ENCODE measurements around the gene GNA15.

GNA15 gene

GRCh38 chr19:3121821-3122511, 13.9 kb upstream of the GNA15 start:
- no peak for DNase-seq

DNA sequence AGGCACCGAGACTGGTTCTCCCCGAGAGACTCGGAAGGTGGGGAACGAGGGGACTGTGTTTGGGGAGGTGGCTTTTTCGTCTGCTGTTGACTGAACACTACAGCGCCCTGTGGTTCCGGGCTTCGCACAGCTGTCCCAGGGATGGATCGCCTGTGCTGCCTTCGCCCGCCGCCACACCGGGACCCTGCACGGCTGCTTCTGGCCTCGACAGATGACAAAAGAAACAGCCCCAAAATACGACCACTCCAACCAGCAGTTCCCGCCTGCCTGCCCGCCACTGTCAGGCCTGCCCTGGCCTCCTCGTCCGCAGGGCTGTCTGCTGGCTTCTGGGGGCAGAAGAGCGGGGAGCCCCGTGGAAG, 13.3 kb upstream of the GNA15 start:
- no peak for DNase-seq

- no peak for DNase-seq
Observed at GRCh38 chr19:3123088-3123721, 12.6 kb upstream of the GNA15 start.

DNA sequence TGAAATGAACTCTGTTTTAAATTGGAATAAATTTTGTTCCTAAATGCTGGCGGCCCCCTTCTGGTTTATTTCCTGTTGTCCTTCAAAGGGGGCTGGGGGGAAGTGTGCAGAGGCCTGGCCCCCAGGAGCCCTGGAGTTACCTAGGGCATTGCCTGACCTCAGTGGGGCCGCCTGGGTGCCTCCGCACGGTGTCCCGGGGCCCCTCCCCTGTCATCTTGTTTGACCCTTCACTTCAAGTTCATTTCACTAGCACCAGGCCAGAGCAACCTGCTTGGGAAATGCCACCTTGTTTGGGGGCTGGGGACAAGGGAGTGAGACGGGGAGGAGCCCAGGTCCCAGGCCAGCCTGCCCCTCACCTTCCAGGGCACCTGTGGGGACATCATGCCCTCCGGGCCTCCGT, 11.9 kb upstream of the GNA15 start:
- DNase-seq = no peak

GRCh38 chr19:3124630-3125029, 11.2 kb upstream of the GNA15 start:
- DNase-seq = no peak

DNA sequence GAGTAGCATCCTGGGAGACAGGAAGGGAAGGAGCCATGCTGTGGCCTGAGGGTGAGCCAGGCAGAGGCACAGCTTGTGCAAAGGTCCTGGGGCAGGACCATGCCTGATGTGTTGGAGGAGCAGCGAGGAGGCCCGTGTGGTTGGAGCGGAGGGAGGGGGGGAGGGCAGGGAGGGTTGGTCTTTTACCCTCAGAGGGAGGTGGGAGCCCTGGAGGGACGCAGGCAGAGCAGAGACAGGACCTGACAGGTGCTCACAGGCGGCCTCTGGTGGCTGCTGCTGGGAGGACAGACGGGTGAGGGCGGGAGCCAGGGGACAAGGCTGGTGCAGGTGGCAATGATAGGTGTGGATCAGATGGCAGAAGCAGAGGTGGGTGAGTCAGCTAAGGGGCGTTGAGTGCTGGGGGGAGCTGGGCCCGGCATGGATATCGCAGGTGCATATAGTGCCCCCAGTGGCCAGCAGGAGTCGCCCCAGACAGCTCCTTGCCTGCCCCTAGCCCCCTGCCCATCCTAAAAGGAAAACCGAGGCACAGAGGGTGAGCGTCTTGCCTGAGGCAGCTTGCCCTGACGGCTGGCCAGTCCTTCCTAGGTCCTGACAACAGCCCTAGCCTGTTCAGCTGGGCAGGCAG, 9.8 kb upstream of the GNA15 start:
- peak; percentile 56 for DNase-seq

DNA sequence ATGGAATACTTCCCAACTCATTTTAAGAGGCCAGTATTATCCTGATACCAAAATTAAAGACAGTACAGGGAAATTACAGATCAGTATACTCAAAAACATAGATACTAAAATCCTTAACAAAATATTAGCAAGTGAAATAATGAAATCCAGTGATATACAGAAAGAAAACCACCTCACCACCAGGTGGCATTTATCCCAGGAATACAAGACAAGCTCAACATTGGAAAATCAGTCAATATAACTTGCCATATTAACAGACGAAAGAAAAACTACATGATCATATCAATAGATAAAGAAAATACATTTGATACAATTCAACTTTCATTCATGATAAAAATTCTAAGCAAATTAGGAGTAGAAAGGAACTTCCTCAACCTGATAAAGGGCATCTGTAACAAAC, 6.7 kb upstream of the GNA15 start:
- DNase-seq = no peak

DNA sequence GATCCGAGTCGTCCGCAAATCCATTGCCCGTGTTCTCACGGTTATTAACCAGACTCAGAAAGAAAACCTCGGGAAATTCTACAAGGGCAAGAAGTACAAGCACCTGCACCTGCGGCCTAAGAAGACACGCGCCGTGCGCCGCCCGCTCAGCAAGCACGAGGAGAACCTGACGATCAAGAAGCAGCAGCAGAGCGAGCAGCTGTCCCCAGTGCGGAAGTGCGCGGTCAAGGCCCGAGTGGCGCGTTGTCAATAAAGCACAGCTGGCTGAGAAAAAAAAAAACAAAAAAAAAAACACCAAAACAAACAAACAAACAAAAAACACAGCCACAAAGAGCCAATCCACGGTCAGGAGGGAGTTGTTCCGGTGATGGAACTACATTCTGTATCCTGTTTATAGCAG, 4.7 kb upstream of the GNA15 start:
- DNase-seq = no peak

- DNase-seq = peak; percentile 62
Observed at GRCh38 chr19:3132971-3133792, 2.7 kb upstream of the GNA15 start.

GRCh38 chr19:3133793-3134116, 2.1 kb upstream of the GNA15 start:
- DNase-seq = no peak

- DNase-seq = no peak
Observed at GRCh38 chr19:3136684-3137055, 837 bp downstream of the GNA15 start.

- DNase-seq = no peak
Observed at GRCh38 chr19:3137119-3137518, 1.3 kb downstream of the GNA15 start.

DNA sequence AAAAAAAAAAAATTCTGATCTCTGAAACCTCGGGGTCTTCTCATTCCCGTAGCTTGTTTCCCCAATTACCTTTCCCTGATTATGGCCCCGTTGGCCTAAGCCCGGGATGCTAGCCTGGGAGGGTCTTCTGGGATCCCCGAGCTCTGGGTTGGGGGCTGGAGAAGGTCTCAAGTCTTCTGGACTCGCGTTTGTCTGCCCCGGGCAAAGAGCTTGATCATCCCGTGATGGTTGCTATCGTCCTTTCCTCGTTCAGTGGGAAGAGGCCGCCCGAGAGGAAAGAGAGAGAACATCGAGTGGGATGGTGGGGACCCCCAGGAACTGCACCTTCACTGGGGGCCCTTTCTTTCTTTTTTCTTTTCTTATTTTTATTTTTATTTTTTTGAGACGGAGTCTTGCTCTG, 2.4 kb downstream of the GNA15 start:
- DNase-seq = no peak

DNA sequence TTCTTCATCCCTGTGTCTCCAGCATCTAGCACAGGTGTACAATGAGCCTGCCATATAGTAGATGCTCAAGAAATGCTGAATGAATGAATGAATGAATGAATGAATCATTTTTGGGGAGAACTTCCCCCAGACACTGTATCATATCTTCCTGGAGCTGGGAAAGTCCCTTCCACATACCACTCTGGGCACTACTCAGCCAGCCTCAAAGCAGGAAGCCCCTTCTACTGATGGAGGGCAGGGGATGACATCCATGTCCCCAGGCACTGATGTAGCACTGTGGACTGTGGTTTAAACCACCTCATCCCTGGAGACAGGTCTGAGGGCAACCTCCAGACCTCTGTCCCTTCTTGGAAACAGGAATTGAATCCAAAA, 4.8 kb downstream of the GNA15 start:
- DNase-seq = no peak

- DNase-seq = no peak
Observed at GRCh38 chr19:3142292-3142670, 6.4 kb downstream of the GNA15 start.

DNA sequence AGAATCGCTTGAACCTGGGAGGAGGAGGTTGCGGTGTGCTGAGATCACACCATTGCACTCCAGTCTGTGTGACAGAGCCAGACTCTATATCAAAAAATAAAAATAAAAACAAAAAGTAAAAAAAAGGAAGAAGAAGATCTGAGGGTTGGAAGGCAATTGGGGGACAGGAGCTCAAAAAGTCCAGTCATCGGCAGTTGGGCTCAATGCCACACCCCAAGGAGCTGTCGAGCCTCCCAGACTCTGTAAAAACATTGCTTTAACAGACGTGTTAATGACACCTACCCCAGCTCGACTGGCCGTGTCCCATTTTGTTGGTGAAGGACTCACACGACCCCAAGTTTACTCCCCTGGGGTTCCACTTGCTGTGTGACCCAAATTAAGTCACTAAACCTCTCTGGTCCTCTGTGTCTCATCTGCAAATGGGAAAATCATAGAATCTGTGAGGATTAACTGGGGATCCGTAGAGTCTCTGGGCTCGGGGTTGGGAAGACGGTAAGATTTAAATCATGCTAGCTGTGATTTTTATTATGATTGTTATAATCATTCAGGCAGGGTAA, 7.0 kb downstream of the GNA15 start:
- no peak for DNase-seq

- DNase-seq = no peak
Observed at GRCh38 chr19:3145909-3146676, 10.3 kb downstream of the GNA15 start.

DNA sequence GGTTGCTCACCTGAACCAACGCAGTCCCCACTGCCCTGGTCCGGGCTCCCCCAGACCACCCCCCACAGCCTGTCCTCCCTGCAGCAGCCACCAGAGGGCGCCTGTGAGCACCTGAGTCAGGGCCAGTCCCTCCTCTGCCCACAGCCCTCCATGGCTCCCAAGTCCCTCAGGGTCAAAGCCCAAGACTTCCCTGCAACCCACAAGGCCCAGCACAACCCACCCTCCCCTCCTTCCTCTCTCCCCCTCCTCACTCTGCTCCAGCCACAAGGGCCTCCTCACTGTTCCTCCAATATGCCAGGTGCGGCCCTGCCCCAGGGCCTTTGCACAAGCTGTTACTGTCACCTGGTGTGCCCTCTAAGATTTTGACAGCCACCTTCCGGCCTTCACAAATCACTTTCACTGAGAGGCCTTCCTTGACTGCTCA, 10.9 kb downstream of the GNA15 start:
- peak; percentile 51 for DNase-seq

GRCh38 chr19:3148503-3148902, 12.7 kb downstream of the GNA15 start:
- no peak for DNase-seq

DNA sequence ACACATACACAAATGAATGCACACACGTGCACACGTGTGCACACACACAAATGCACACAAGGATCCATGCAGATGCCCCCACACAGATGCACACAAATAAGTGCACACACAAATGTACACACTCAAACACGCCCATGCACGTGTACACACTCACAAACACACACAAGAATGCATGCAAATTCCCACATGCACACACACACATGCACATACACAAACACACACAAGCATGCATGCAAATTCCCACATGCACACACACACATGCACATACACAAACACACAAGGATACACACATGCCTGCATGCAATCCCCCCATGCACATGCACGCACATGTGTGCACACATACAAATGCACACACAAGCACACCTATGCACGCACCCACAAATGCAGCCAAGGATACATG, 13.3 kb downstream of the GNA15 start:
- no peak for DNase-seq

DNA sequence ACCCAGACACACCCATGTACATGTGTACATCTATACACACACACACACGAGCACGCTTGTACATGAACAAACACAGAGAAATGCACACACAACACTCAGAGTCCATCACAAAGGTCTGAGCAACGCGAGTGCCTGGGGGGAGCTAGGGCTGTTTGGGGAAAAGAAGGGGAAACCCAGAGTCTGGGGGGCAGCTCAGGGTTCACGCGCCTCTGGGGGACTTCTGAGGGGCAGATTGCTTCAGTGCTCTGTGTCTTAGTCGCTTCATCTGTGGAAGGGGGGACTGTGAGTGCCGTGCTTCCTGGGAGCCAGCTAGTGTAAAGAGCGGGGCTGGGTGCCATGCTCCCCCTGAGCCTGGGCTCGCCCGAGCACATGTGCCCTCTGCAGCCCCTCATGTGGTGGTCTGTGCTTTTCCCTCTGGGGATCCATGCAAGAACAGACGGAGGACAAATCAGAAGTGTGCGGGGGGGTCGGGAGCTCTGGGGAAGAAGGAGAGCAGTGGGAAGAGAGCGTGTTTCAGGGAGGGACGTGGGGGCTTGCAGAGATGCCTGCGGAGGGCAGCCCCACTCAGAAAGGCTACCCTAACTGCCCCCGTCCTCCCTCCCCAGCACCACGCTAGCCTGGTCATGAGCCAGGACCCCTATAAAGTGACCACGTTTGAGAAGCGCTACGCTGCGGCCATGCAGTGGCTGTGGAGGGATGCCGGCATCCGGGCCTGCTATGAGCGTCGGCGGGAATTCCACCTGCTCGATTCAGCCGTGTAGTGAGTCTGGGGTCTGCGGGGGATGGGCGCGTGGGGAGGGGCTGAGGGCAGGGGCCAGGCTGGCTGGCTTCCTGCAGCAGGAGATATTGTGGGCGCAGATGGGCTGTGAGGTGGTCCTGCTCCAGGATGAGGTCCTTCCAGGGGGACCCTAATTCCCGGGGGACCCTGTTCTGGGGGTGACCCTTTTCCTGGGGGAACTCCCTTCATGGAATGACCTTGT, 14.0 kb downstream of the GNA15 start:
- DNase-seq = no peak
